Measurements from ENCODE around the gene WDR70.

Gene WDR70

DNA sequence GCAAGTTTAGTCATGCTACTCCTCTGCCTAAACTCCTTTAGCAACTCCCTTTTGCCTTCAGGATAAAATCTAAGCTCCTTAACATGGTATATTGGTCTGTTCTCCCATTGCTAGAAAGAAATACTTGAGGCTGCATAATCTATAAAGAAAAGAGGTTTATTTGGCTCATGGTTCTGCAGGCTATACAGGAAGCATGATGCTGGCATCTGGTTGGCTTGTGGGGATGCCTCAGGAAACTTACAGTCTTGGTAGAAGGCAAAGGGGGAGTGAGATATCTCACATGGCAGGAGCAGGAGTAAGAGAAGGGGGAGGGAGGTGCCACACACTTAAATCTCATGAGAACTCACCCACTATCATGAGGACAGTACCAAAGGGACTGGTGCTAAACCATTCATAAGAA lies 315.7 kb downstream of the WDR70 start:
- DNase-seq = no peak

DNA sequence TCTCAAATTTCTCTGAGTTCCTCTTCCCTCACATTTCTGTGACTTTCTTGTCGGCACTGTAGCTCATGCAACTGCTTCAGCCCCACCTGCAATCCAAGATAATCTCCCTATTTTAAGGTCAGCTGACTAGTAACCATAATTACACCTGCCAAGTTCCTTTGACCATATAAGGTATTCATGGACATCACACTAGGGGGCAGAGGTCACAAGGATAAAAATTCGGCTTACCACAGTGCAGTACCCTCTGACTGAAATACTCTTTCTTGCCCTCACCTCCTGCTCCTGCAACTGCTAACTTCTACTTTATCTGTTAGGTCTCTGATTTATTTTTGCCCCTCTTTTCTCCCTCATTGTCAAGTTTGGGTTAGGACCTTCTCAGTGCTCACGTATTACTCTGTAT lies 316.5 kb downstream of the WDR70 start:
- no peak for DNase-seq

DNA sequence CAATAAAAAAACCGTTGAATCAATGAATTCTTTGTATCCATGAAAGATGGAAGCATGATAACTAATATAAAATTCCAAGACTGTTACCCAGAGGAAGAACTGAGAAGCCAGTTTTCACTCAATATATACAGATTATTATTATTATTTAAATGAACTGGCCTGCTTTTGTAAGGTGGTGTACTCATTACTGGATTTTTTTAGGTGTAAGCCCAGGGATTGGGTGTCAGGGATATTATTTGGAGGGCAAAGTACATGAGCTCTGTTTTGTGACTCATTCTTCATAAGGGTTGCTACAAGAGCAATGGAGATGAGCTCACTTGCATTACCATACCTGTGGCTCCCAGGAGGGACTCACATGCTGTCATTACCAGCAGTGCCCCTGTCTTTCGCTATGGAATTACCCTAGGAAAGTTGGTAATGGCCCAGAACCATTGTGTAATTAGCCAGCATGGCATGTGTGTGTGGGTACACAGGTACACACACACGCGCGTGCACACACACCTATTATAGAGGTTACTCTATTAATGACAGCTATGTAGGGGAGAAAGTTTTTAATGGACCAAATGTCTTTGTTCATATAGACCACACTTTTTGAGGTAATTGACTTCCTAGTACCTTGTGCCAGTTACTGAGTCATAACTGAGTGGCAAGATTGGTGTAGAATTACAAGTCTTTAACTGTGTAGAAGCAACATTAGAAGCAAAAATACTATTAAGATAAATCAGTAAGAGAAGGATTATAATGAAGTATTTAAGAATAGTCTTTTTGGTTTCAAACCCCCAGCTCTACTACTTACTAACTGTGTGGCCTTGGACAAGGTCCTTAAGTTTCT lies 317.3 kb downstream of the WDR70 start:
- no peak for DNase-seq

- DNase-seq = no peak
Observed at GRCh38 chr5:37701868-37702267, 322.8 kb downstream of the WDR70 start.

- no peak for DNase-seq
Observed at GRCh38 chr5:37703841-37704241, 324.7 kb downstream of the WDR70 start.

DNA sequence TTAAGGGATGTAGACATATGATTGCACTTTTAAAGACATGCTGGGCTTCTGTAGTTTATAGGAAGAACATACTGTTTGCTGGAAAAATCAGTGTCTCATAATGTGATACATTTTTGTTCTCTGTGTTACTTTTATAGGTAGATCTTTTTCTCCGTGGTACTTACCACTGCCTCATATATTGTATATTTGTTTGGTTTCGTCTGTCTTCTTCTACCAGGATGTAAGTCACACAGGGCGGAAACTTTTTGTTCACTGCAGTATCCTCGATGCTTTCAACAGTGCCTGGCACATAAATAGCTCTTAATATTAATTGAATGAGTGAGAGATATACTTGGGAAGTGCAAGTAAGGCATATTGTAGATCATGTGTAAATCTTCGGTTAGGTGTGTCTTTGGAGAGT lies 325.3 kb downstream of the WDR70 start:
- DNase-seq = no peak

- DNase-seq = no peak
Observed at GRCh38 chr5:37709020-37709419, 329.9 kb downstream of the WDR70 start.

DNA sequence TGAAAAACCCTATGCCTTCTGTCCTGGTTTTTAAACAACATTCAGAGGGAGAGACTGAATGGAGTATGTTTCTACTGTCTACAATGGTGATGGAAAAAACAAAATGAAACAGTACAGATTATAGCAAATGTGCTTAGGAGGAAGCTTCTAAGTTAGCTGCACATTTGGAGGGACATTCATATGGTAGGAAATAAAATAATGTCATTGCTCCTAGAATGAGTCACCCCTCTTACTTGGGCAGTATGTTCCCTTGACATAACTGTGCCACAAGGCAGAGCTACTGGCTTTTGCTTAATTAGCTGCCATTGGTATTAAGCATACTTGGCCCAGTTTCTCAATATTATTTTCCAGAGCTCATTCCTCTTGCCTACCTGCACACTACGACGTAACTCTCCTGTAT lies 331.8 kb downstream of the WDR70 start:
- DNase-seq = no peak

DNA sequence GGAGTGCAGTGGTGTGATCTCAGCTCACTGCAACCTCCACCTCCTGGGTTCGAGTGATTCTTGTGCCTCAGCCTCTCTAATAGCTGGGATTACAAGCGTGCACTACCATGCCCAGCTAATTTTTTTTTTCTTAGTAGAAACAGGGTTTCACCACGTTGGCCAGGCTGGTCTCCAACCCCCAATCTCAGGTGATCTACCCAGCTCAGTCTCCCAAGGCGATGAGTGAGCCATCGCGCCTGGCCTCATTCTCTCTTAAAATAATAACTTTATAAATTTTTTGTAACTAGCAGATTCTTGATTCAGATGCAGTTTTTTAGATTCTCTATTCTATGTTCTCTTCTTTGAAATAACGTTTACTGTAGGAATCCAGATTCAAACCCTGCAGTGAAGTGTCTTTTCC lies 333.6 kb downstream of the WDR70 start:
- DNase-seq = no peak

DNA sequence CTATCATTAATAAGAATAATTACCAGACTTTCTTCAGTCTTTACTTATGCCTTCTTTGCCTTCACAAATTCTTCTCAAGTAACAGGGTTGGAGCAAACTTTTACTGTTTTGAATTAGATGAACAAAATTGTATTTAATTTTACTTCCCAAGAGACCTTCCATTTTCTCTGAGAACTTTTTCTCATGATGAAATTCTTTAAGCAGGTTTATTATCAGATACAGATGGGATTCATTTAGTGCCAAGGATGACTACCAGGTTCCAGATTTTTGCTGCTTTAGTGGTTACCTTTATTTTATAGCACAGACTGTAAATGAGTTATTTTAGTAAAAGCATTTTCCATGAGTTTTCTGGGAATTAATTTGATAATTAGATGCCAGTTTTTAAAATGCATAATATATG lies 335.6 kb downstream of the WDR70 start:
- DNase-seq = no peak

DNA sequence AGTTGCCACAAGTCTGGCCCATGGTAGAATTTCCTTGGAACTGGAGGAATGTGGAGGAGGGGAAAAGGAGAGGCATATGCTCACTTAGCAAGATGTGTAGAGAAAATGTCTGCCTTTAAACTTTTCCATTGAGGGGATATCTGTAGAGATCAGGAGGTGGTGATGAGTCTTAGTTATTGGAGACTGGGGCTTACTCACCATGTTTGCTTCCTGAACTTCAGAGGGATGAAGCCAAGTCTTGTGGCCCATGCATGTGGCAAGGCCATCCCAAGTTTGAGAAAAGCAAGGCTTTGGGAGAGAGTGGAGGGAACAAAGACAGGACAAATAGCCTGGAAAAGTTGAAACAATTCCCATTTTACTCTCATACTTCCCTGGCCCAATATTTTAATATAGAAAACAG lies 336.2 kb downstream of the WDR70 start:
- DNase-seq = no peak

DNA sequence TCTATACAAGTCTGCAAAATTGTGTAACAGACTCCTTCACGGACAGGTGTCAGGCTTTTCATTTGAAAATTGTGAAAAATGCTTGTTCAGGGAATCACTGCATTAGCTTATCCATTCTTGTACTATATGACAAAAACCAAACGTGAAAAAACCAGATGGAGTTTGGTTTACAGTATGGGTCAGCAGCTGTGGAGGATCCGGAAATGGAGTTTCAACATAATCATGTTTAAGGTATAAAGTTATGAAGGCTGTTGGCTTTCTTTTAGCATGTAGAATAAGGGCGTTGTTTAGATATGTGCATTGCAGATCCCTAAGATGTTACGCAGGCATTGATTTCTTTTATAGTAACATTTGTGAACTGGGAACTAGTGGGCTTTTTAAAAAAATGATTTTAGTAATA lies 336.9 kb downstream of the WDR70 start:
- no peak for DNase-seq

DNA sequence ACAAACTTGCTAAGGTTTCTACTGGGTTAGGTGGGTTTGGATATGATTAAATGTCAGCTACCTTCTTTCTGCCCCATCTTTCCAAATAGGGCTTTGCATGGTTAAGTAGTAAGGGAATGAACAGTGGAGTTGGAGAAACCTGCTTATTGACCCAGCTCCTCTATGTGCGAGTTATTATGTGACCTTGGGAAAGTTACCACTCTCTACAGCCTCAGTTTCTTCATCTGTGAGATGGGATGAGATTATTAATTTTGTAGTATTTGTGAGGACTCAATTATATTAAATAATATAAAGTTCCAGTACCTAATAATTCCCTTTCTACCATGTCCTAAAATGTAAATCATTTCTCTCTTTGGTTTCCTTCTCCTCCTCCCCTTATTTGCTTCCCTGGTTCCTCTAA lies 337.3 kb downstream of the WDR70 start:
- DNase-seq = no peak

DNA sequence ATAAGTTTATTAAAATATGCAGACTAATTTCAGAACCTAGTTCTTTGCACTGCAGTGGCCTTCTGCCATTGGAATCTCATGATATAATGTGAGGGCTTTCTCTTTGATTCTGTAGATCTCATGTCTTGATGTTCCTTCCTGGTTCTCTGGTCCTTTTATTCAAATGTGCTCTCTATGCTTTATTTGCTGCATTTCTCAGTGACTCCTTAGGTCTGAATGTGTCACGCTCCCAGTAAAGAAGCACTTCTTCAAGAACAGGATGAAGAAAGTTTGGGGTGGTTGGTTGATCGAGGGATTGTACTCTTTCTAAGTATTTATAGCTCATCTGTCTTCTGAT lies 338.1 kb downstream of the WDR70 start:
- DNase-seq = no peak

- DNase-seq = no peak
Observed at GRCh38 chr5:37717613-37718431, 338.7 kb downstream of the WDR70 start.

- no peak for DNase-seq
Observed at GRCh38 chr5:37720550-37720952, 341.4 kb downstream of the WDR70 start.

DNA sequence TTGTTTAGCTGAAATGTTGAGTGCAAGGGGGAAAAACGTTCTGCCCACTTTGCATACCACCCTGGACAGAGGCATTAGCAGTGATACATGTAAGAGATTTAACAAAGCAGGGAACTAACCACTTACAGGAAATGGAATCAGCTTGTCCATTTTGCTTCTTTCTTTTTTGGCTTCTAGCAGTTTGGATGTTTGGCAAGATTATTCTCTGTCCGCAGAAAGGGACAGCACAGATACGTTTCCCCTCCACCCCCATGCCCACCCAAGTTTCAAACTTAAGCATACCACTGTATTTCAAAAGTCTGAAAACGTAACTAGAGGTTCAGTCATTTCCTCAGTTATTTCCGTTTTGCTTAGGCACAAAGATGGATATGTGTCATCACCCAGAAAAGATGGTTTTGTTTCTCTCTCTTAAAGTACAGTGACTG lies 342.3 kb downstream of the WDR70 start:
- no peak for DNase-seq

GRCh38 chr5:37722236-37723161 lies 343.4 kb downstream of the WDR70 start:
- DNase-seq = no peak

DNA sequence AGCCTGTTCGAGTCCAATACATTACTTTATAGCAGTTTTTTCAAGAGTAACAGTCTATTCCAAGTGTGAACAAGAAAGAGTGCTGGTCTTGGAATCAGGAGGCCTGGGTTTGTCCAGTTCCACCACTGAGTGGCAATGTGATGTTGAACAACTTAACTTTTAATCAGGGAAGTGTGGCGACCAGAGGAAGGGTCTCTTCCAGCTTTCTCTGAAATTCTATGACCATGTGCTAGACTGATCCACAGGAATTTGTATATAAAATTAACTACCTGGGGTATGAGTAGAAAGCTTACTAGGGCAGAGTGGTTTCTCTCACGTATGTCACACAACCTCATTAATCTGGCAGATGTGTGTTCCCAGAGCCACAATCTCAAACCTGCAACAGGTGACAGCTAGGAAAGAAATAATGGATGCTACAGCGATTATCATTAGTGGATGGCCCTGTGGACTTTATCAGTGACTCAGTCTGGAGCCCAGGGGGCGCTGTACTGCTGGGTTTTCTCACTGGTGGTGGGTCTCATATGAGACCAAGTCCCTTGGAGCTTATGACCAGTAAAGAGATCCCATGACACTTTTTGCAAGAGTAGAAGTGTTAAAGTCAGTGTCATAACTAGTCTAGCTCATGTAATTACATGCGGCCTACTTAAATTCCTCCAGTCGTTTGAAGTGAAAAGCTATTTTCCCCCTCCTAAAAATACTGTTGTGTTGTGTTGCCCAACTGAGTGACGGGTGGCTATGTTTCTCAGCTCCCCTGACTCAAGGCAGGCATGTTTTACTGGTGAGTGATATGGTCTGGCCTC lies 344.2 kb downstream of the WDR70 start:
- DNase-seq = no peak

- no peak for DNase-seq
Observed at GRCh38 chr5:37724395-37725125, 345.4 kb downstream of the WDR70 start.

- DNase-seq = no peak
Observed at GRCh38 chr5:37725185-37725584, 346.1 kb downstream of the WDR70 start.

DNA sequence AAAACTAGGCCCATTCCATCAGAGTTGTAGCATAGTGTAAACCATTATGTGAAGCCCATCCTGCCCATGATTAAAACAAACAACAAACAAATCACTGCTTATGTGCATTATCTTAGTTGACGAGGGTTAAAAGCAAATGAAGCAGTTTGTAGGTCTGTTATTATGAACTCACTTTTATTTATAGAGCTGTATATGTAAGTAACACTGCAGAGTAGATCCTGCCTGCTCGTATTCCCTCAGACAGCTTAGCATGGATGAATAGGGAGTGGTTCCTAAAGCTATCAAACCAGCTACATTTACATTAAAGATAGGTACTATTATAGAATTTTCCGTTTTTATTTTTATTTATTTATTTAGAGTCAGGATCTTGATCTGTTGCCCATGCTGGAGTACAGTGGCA lies 348.1 kb downstream of the WDR70 start:
- no peak for DNase-seq

Measured in cortex of kidney (tissue), 1 donor.